D721Med (cell line): ENCODE data around the gene MLANA.

ENCODE experiments used
- DNase-seq: peaks from one replicate; pipeline ENCODE4 v3.0.0; 2011; ENCODE audit warnings: low spot score; ENCODE audit not compliant: insufficient read length
- FAIRE-seq: peaks from 2 replicates; lab custom pipeline; 2011; peaks lifted over from hg19 to GRCh38; lab: Jason Lieb, UNC
- TF ChIP-seq, protein P1 (sequence below): IDR thresholded peaks from 2 replicates; pipeline ENCODE4 v1.5.1; 2012; ENCODE audit warnings: mild to moderate bottlenecking, control low read depth; ENCODE audit not compliant: insufficient read depth; ENCODE audit errors: missing control alignments

MLANA gene

GRCh38 chr9:5869315-5870019 lies 21.2 kb upstream of the MLANA start:
- DNase-seq (no peak), FAIRE-seq (no peak)
- TF ChIP-seq, protein P1, sequence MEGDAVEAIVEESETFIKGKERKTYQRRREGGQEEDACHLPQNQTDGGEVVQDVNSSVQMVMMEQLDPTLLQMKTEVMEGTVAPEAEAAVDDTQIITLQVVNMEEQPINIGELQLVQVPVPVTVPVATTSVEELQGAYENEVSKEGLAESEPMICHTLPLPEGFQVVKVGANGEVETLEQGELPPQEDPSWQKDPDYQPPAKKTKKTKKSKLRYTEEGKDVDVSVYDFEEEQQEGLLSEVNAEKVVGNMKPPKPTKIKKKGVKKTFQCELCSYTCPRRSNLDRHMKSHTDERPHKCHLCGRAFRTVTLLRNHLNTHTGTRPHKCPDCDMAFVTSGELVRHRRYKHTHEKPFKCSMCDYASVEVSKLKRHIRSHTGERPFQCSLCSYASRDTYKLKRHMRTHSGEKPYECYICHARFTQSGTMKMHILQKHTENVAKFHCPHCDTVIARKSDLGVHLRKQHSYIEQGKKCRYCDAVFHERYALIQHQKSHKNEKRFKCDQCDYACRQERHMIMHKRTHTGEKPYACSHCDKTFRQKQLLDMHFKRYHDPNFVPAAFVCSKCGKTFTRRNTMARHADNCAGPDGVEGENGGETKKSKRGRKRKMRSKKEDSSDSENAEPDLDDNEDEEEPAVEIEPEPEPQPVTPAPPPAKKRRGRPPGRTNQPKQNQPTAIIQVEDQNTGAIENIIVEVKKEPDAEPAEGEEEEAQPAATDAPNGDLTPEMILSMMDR: peak; percentile 34

DNA sequence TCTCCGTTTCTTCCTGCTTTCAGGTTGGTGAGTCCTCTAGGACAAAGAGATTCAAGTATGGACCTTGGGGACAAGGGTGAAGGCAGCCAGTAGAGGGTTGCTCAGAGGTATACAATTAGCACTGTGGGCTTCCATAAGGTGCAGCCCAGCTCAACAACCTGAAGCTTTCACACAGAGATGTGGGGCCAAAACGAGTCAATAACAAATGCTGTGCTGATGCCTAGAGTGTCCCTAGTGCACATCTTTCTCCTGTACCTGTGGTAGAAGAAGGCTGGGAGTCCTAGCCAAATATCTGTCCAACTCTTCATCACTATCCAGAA lies 20.7 kb upstream of the MLANA start:
- FAIRE-seq (no peak), DNase-seq (no peak)
- TF ChIP-seq, protein P1: no peak

GRCh38 chr9:5870691-5871090 lies 20.0 kb upstream of the MLANA start:
- TF ChIP-seq, protein P1: no peak
- FAIRE-seq: no peak
- no peak for DNase-seq

GRCh38 chr9:5871785-5872184 lies 18.9 kb upstream of the MLANA start:
- FAIRE-seq (no peak), DNase-seq (no peak)
- TF ChIP-seq, protein P1: no peak

DNA sequence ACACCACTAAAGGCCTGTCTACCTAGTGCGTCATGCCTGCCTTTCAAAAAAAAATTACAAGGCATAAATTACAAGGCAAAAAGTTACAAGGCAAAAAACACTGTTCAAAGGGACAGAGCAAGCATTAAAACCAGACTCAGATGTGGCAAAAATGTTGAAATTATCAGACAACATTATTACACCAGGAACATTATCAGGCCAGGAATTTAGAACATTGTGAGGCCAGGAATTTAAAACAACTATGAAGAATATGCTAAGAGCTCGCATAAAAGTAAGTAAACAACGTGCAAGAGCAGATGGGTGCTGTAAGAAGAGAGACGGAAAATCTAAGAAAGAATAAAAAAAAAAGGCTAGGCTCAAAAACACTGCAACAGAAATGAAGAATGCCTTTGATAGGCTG lies 18.2 kb upstream of the MLANA start:
- no peak for FAIRE-seq
- DNase-seq: no peak
- TF ChIP-seq, protein P1: no peak

- no peak for FAIRE-seq
- TF ChIP-seq, protein P1: no peak
- DNase-seq: no peak
These were observed 17.2 kb upstream of the MLANA start for GRCh38 chr9:5873439-5873838.

- TF ChIP-seq, protein P1: no peak
- FAIRE-seq (no peak), DNase-seq (no peak)
These were observed 16.6 kb upstream of the MLANA start for GRCh38 chr9:5874048-5874447.
